Measurements from ENCODE around the gene MACROD2.

DNA sequence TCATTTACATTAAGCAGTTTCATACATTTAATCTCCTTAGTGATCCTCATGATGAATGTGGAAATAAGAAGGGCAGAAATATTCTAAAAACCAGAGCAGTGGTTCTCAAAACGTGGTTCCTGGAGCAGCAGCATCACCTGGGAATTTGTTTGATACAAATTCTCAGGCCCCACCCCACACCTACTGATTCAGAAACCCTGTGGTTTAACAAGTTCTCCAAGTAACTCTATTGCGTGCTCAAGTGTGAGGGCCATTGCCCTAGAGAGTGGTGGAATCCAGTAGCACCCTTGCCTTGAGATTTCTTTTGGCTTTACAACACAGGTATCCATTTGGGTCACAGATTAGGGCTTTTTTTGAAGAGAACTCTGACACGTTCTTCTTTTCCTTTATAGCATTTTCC lies 696.7 kb downstream of the MACROD2 start:
- TF ChIP-seq POLR2A (IDR thresholded peaks at IDR 0.05) (no peak), POLR2AphosphoS5 (IDR thresholded peaks at IDR 0.05) (no peak), CTCF (IDR thresholded peaks at IDR 0.05) (no peak), EP300 (IDR thresholded peaks at IDR 0.05; ENCODE audit: low read depth) (no peak)
